H1 (cell line): ENCODE measurements around the gene TGFA. TPM values are rescaled to one million over a fixed set of nuclear protein-coding genes. Genes with fewer than 3 reads are reported as not detected.

Experiments used
- CTCF ChIA-PET: fragments of 300-600 bp; sonication (Branson Sonifier 250); formaldehyde crosslinking; loops from one replicate; lab custom pipeline; 2021; ENCODE audit not compliant: partially characterized antibody; lab: Charles Lee
- POLR2A ChIA-PET: fragments of 300-600 bp; sonication (Branson Sonifier 250); formaldehyde crosslinking; loops from one replicate; lab custom pipeline; 2021; ENCODE audit warnings: inconsistent platforms; ENCODE audit not compliant: partially characterized antibody; lab: Charles Lee
- DNase-seq, 2 experiments: peaks; one replicate each; pipeline versions ENCODE4 v3.0.0 to v3.0.0-alpha.2; 2010 to 2022; ENCODE audit warnings: low spot score in 2 of 2, low read depth in 1 of 2, mixed read lengths in 1 of 2
- FAIRE-seq: peaks from 2 replicates; lab custom pipeline; 2011; peaks lifted over from hg19 to GRCh38; lab: Jason Lieb, UNC
- H2AFZ ChIP-seq: 2 replicates; pipeline ENCODE4 v1.8.1; 2012; ENCODE audit warnings: low read length, inconsistent platforms
- H2AK5ac ChIP-seq: 2 replicates; pipeline ENCODE4 v1.6.1; 2013; ENCODE audit warnings: low read depth, low read length
- H2BK120ac ChIP-seq: replicated peaks from 2 replicates; pipeline ENCODE3; 2013; ENCODE audit warnings: low read depth, low read length, inconsistent platforms
- H2BK12ac ChIP-seq: 2 replicates; pipeline ENCODE4 v1.6.1; 2013; ENCODE audit warnings: low read depth, low read length
- H2BK15ac ChIP-seq: 2 replicates; pipeline ENCODE4 v1.6.1; 2013; ENCODE audit warnings: low read length
- H2BK20ac ChIP-seq: 2 replicates; pipeline ENCODE4 v1.6.1; 2013; ENCODE audit warnings: low read length
- H2BK5ac ChIP-seq: 2 replicates; pipeline ENCODE4 v1.6.1; 2013; ENCODE audit warnings: low read depth, low read length
- H3K14ac ChIP-seq: 2 replicates; pipeline ENCODE4 v1.6.1; 2013; ENCODE audit warnings: inconsistent platforms; ENCODE audit not compliant: insufficient read length
- H3K18ac ChIP-seq: 2 replicates; pipeline ENCODE4 v1.6.1; 2013; ENCODE audit warnings: low read length; ENCODE audit errors: extremely low read depth
- H3K23ac ChIP-seq: 2 replicates; pipeline ENCODE4 v1.6.1; 2013; ENCODE audit warnings: inconsistent platforms; ENCODE audit not compliant: insufficient read length
- H3K23me2 ChIP-seq: 2 replicates; pipeline ENCODE4 v1.6.1; 2013; ENCODE audit warnings: low read depth, low read length
- H3K27ac ChIP-seq: 2 replicates; pipeline ENCODE4 v1.6.1; 2011; ENCODE audit warnings: low read depth, low read length, inconsistent platforms
- H3K27me3 ChIP-seq, 4 experiments: replicated peaks in 1 of 4; 1 replicate in 1 of 4; 2 replicates in 3 of 4; pipeline versions ENCODE4 v1.6.1 to v1.8.1; 2011 to 2013; ENCODE audit warnings: low read length in 3 of 4, mild to moderate bottlenecking in 3 of 4, inconsistent platforms in 2 of 4, mixed read lengths in 2 of 4, moderate library complexity in 1 of 4; ENCODE audit not compliant: control insufficient read depth in 3 of 4, insufficient read depth in 3 of 4; ENCODE audit errors: extremely low read depth in 1 of 4
- H3K36me3 ChIP-seq, 4 experiments: 2 replicates each; pipeline versions ENCODE4 v1.6.1 to v1.8.1; 2011 to 2013; ENCODE audit warnings: mild to moderate bottlenecking in 4 of 4, low read length in 3 of 4, moderate library complexity in 2 of 4, control low read depth in 1 of 4, inconsistent platforms in 1 of 4; ENCODE audit not compliant: insufficient read depth in 4 of 4, control insufficient read depth in 2 of 4
- H3K4ac ChIP-seq: replicated peaks from 2 replicates; pipeline ENCODE3; 2013; ENCODE audit warnings: low read length, low read depth, mixed read lengths, inconsistent platforms; ENCODE audit not compliant: insufficient read length
- H3K4me1 ChIP-seq, 4 experiments: replicated peaks in 1 of 4; 1 replicate in 1 of 4; 2 replicates in 3 of 4; pipeline versions ENCODE4 v1.6.1 to v1.8.1; 2011 to 2013; ENCODE audit warnings: low read length in 3 of 4, inconsistent platforms in 2 of 4, mixed read lengths in 1 of 4; ENCODE audit not compliant: insufficient read depth in 4 of 4, control insufficient read depth in 3 of 4
- H3K4me2 ChIP-seq, 2 experiments: 2 replicates each; pipeline versions ENCODE4 v1.6.1 to v1.8.1; 2011 to 2013; ENCODE audit warnings: low read depth in 2 of 2, low read length in 2 of 2, control low read depth in 1 of 2, inconsistent platforms in 1 of 2, mild to moderate bottlenecking in 1 of 2; ENCODE audit not compliant: insufficient read depth in 1 of 2
- H3K4me3 ChIP-seq, 4 experiments: fragments of 200-600, 300-600 bp in 1 of 4; sonication (generic), shearing (Covaris generic), sonication (Bioruptor Twin) in 1 of 4; 2 replicates each; pipeline versions ENCODE4 v1.5.1 to v1.8.1; 2011 to 2016; ENCODE audit warnings: low read length in 4 of 4, low read depth in 3 of 4, control low read depth in 2 of 4, inconsistent platforms in 2 of 4, mild to moderate bottlenecking in 2 of 4, mixed read lengths in 1 of 4, moderate library complexity in 1 of 4; ENCODE audit not compliant: insufficient read depth in 2 of 4; ENCODE audit errors: extremely low read depth in 1 of 4
- H3K56ac ChIP-seq: replicated peaks from 2 replicates; pipeline ENCODE3; 2013; ENCODE audit warnings: low read depth, mild to moderate bottlenecking, mixed read lengths, low read length, inconsistent platforms; ENCODE audit not compliant: insufficient read length
- H3K79me1 ChIP-seq: 2 replicates; pipeline ENCODE4 v1.6.1; 2013; ENCODE audit warnings: low read depth, low read length, control low read depth
- H3K79me2 ChIP-seq, 2 experiments: 2 replicates each; pipeline versions ENCODE4 v1.6.1 to v1.8.1; 2012 to 2013; ENCODE audit warnings: low read length in 2 of 2, mild to moderate bottlenecking in 2 of 2, inconsistent platforms in 1 of 2; ENCODE audit not compliant: insufficient read depth in 2 of 2, control insufficient read depth in 1 of 2
- H3K9ac ChIP-seq, 4 experiments: replicated peaks in 1 of 4; 1 replicate in 1 of 4; 2 replicates in 3 of 4; pipeline versions ENCODE4 v1.6.1 to v1.8.1; 2011 to 2013; ENCODE audit warnings: low read depth in 3 of 4, low read length in 3 of 4, control low read depth in 2 of 4, mild to moderate bottlenecking in 2 of 4, moderate library complexity in 2 of 4, inconsistent platforms in 1 of 4; ENCODE audit errors: extremely low read depth in 1 of 4
- H3K9me3 ChIP-seq, 2 experiments: 2 replicates each; pipeline versions ENCODE4 v1.6.1 to v1.8.1; 2012 to 2013; ENCODE audit warnings: mild to moderate bottlenecking in 2 of 2, moderate library complexity in 2 of 2, control low read depth in 1 of 2, inconsistent platforms in 1 of 2, low read depth in 1 of 2, low read length in 1 of 2, mixed read lengths in 1 of 2; ENCODE audit not compliant: insufficient read depth in 2 of 2
- H4K20me1 ChIP-seq, 2 experiments: replicated peaks in 1 of 2; 2 replicates each; pipeline versions ENCODE3 to v1.8.1; 2011 to 2013; ENCODE audit warnings: inconsistent platforms in 2 of 2, low read length in 2 of 2, mild to moderate bottlenecking in 1 of 2; ENCODE audit not compliant: insufficient read depth in 2 of 2, control insufficient read depth in 1 of 2
- H4K5ac ChIP-seq: 2 replicates; pipeline ENCODE4 v1.6.1; 2013; ENCODE audit warnings: low read length, low read depth, mixed read lengths, inconsistent platforms; ENCODE audit not compliant: insufficient read length
- H4K8ac ChIP-seq: 2 replicates; pipeline ENCODE4 v1.8.0; 2013; ENCODE audit warnings: mild to moderate bottlenecking, moderate library complexity, low read length, inconsistent platforms; ENCODE audit not compliant: insufficient read depth; ENCODE audit errors: extremely low read depth
- H4K91ac ChIP-seq: replicated peaks from 2 replicates; pipeline ENCODE3; 2013; ENCODE audit warnings: low read length, mixed read lengths, inconsistent platforms; ENCODE audit not compliant: insufficient read length
- CTCF ChIP-seq, 3 experiments: IDR thresholded peaks; 1 replicate in 2 of 3; 2 replicates in 1 of 3; pipeline versions ENCODE4 v1.5.1 to v1.6.1; 2011; ENCODE audit warnings: low read length in 3 of 3, mild to moderate bottlenecking in 3 of 3, inconsistent platforms in 2 of 3, low read depth in 1 of 3, moderate library complexity in 1 of 3; ENCODE audit not compliant: insufficient read depth in 1 of 3; ENCODE audit errors: control extremely low read depth in 1 of 3
- NRF1 ChIP-seq: IDR thresholded peaks from 2 replicates; pipeline ENCODE4 v1.6.1; 2011; ENCODE audit warnings: mild to moderate bottlenecking, low read depth, low read length, improper control_type of control experiment
- WGBS, 2 experiments: shearing (Covaris generic) in 1 of 2; methylation state at CpG; one replicate each; pipeline versions ENCODE4 v1.1.6 to v1.1.7; 2013 to 2015; ENCODE audit warnings: low lambda C conversion rate in 2 of 2, mixed read lengths in 2 of 2, inconsistent platforms in 1 of 2, low coverage in 1 of 2, missing lambda C conversion rate in 1 of 2; ENCODE audit not compliant: insufficient replicate concordance in 2 of 2, insufficient coverage in 1 of 2, insufficient read length in 1 of 2; ENCODE audit errors: extremely low coverage in 1 of 2, missing lambda C conversion rate in 1 of 2; 5-methylcytosine and 5-hydroxymethylcytosine counted together
- polyA plus RNA-seq, 7 experiments: library from polyadenylated mRNA; depleted of rRNA in 3 of 7; stranded (reverse) in 5 of 7; unstranded in 2 of 7; fragments of >200 nt in 5 of 7; fragments of 200-250 nt in 2 of 7; gene quantifications; 1 replicate in 5 of 7; 2 replicates in 1 of 7; 4 replicates in 1 of 7; pipeline versions ENCODE4 v1.2.1 to v1.2.3, GENCODE V29; 2011 to 2013; ENCODE audit warnings: missing spikeins in 2 of 7, mixed read lengths in 2 of 7
- total RNA-seq: library from RNA; stranded (reverse); fragmentation: NEBNext Ultra II Directional; extraction: Animal tissue kit (Norgen Biotek cat#: 25700); gene quantifications from 2 replicates; pipeline ENCODE4 v1.2.1, GENCODE V29; 2021

Gene TGFA
- total and polyA plus RNA-seq, 2 of the 8 experiments (the other 6 are each of a cell fraction or from before 2014, with no cell fraction given): 1.8 to 3.7 TPM

DNA sequence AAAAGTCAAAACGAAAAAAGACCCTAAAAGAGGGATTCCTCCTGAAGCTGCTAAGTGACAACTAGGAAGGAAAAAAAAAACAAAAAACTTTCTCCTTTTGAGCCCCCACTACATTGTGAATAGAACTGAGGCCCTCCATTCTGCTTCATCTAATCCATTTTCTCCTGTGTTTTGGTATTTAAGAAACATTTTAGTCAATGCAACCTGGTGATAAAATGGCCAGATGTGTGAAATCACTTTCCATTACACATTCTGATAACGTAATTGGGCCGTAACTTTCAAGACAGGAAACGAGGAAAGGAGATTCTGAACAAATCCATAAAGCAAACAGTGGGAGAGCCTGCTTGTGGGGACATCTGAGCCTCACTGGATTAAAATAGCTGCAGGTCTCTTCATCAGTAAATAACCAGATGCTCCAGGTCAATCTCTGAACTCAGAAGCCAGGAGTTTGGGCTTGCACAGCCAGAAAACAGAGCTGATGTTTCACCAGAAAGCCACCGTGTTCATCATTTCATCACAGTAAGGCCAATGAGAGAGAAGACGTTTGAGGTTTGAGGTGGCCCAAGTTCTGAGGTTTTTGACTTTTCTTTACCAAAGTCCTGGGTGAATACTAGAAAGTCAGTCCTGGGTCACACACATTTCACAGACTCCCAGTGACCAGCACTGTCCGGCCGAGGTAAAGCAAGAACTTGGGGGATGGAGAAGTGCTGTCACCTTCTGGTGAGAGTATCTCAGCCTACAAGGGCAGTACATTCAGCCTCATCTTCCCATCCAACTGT lies 47.8 kb downstream of the TGFA start:
- H3K4ac ChIP-seq: no peak overlapping the region
- H3K79me1 ChIP-seq: no peaks in the 10 kb centered on the region
- FAIRE-seq (no peak), DNase-seq (no peak)
- H3K56ac ChIP-seq: no peak overlapping the region
- H2BK12ac ChIP-seq: no peak overlapping the region
- H3K4me2 ChIP-seq: no peak overlapping the region
- no peak overlapping the region for H2BK15ac ChIP-seq
- ChIA-PET CTCF (interaction anchor here (1.1 to 1.7 kb wide), 3 partner anchors 9 to 50 kb away, joined by 3 to 7 read pairs (median 5); no protein-coding TSS in a partner anchor), POLR2A (interaction anchor here (0.6 to 0.9 kb wide), 2 partner anchors 10 to 68 kb away, joined by 4 read pairs; no protein-coding TSS in a partner anchor)
- H2AFZ ChIP-seq: no peak overlapping the region
- no peak overlapping the region for H2BK20ac ChIP-seq
- H3K27ac ChIP-seq: no peak overlapping the region
- no peaks in the 10 kb centered on the region for H3K36me3 ChIP-seq
- H3K9me3 ChIP-seq: no peaks in the 10 kb centered on the region
- H3K23me2 ChIP-seq: no peaks in the 10 kb centered on the region
- no peak overlapping the region for H3K14ac ChIP-seq
- WGBS, 2 experiments: 85% methylated on average over 8 of the region's 8 CpGs; no CpG with 5 or more reads in 1 of the 2 experiments
- no peak overlapping the region for H2AK5ac ChIP-seq
- no peak overlapping the region for H3K23ac ChIP-seq
- no peak overlapping the region for H3K4me3 ChIP-seq
- H4K5ac ChIP-seq: no peak overlapping the region
- no peak overlapping the region for H2BK5ac ChIP-seq
- H3K18ac ChIP-seq: no peak overlapping the region
- no peaks in the 10 kb centered on the region for H3K27me3 ChIP-seq
- H4K91ac ChIP-seq: no peak overlapping the region
- H3K79me2 ChIP-seq: no peaks in the 10 kb centered on the region
- H3K4me1 ChIP-seq: peaks cover 0 to 13% (median 7%) of the 10 kb centered on the region in 4 experiments; a peak in 4 of 7 replicates
- 0 out of 4 replicates have a peak, but pooled peaks of 1 of the 3 experiments have one; percentile 1 for TF ChIP-seq CTCF (IDR thresholded peaks at IDR 0.05; ENCODE audit: control extremely low read depth in 1 of 3, insufficient read depth in 1 of 3, low read depth in 1 of 3, low read length in 3 of 3)
- TF ChIP-seq NRF1: no peak
- H3K9ac ChIP-seq: no peak overlapping the region
- H4K8ac ChIP-seq: no peak overlapping the region
- no peak overlapping the region for H2BK120ac ChIP-seq
- no peaks in the 10 kb centered on the region for H4K20me1 ChIP-seq
